ENCODE results near the gene KPNA2.
"Not testable (repeated sequence)": the region's sequence is repeated elsewhere in the genome, so short reads cannot be mapped to it uniquely, and the experiment has no call there.

Gene KPNA2

GRCh38 chr17:68020409-68020756, 15.2 kb upstream of the KPNA2 start:
- no peak for DNase-seq

DNA sequence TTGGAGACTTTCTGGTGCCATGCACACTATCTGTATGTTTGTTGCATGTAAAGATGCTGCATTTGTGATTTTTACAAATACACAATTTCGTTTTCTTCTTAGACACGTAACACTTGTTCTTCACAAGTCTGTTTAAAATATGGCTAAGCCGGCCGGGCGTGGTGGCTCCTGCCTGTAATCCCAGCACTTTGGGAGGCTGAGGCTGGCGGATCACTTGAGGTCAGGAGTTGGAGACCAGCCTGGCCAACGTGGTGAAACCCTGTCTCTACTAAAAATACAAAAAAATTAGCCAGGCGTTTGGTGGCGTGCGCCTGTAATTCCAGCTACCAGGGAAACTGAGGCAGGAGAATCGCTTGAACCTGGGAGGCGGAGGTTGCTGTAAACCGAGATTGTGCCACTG, 14.7 kb upstream of the KPNA2 start:
- not testable (repeated sequence) for DNase-seq

DNA sequence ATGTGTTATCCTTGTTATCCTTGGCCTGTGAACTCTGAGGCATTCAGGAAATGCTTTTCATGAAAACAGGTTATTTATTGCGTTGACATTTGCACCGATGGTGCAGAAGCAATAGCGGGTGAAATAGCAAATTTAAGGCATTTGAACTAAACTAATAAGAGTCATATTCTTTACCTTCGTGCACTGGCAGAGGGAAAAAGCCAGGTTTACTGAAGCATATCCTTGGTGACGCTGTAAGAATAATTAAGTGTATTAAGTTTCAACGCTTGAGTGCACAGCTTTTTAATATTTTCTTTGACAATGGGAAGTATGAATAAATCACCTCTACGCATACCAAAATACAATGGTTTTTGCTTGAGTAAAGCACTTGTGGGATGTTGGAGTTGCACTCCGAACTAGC, 13.6 kb upstream of the KPNA2 start:
- no peak for DNase-seq

DNA sequence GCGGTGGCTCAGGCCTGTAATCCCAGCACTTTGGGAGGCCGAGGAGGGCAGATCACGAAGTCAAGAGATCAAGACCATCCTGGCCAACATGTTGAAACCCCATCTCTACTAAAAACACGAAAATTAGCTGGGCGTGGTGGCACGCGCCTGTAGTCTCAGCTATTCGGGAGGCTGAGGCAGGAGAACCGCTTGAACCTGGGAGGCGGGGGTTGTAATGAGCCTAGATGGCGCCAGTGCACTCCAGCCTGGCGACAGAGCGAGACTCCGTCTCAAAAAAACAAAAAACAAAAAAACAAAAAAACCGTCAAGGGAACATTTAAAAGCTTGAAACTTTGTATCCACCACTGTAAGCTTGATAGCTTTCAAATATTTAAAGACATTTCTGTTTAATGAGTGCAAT, 13.0 kb upstream of the KPNA2 start:
- not testable (repeated sequence) for DNase-seq

- DNase-seq = no peak
Observed at GRCh38 chr17:68029512-68030215, 5.9 kb upstream of the KPNA2 start.

- no peak for DNase-seq
Observed at GRCh38 chr17:68033636-68034451, 1.7 kb upstream of the KPNA2 start.

DNA sequence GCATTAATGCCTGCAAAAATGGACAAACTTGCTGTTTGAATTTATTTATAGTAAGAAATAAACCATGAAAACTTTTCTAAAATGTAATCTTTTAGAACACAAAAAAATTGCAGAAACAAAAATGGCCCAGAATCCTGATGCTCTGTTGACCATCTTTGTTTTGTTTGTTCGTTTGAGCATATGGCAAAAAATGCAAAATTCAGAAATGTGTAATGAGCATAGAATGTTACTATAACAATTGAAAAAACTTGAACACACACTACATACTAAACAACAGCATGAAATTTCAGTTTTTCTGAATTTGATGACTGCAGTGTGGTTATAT, 1.1 kb upstream of the KPNA2 start:
- no peak for DNase-seq

DNA sequence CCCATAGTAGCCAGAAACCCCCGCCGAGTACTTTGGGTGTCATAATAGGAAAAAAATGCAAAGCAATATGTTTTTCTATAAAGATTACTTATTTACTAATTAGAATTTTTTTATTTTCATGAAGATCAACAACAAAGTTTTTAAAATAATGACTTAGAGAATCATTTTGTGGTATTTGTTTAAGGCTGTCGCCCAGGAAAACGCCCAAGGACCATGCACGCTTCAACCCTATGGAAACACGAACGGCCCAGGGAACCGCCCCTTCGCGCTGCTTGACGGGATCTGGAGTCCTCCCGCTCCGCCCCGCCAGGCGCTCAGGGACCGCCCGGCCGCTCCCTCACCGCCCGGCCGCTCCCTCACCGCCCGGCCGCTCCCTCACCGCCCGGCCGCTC, 408 bp upstream of the KPNA2 start:
- peak; percentile 92 to 94 for DNase-seq

DNA sequence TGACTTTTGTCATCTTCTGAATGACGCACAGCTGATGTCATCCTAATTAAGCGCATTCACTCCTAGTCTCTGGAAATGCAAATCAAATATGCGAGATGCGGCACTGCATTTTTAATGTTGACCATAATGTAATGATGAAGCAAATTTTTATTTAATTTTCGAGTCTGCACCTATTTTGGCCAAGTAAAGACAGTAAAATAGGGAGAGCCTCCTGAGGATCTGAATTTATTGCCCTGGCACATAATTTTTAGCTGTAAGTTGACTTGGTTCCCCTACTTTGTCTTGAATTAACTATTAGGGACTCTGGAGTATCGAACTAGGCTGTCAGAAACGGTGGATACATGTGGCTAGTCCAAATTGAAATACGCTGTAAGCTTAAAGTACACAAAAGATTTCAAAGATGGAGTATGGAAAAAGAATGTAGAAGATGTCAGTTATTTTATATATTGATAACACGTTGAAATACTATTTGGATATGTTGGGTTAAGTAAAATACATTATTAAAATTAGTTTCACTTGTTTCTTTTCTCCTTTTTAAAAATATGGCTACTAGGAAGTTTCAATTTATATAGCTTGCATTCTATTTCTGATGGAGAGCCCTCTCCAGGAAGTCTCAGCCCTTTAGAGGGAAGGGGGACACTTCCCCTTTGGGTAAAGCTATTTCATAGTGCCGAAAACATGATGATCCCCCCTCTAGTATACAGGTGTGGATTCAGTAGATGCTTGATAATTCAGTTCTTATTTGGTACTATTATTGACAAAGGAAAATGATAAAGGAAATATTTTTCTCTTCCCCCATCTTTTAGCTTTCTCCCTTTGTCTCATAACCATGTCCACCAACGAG, 991 bp downstream of the KPNA2 start:
- no peak for DNase-seq

DNA sequence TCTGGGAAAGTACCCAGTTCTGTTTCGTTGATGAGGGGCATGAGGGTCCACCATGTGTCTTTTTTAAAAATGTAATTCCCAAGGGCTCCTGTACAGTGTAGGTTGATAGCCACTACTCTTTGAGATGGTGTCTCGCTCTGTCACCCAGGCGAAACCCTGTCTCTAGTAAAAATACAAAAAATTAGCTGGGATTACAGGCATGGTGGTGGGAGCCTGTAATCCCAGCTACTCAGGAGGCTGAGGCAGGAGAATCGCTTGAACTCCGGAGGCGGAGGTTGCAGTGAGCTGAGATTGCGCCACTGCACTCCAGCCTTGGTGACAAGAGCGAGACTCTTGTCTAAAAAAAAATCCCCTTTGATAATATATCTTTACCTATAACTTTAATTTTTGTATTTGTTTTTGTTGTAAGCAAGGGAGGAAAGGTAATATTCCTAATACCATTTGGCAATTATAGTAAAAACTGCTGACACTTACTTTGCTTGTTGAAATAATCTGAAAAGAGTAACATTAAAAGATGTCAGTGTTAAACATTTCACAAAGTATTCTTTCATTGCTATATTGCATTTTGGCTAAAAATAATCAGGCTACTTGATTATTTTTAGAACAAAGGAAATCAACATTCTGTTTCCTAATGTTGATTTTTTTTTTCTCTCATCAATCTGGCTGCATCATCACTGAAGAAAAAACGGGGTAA, 11.8 kb downstream of the KPNA2 start:
- DNase-seq = no peak

- DNase-seq = not testable (repeated sequence)
Observed at GRCh38 chr17:68047890-68048542, 12.5 kb downstream of the KPNA2 start.

DNA sequence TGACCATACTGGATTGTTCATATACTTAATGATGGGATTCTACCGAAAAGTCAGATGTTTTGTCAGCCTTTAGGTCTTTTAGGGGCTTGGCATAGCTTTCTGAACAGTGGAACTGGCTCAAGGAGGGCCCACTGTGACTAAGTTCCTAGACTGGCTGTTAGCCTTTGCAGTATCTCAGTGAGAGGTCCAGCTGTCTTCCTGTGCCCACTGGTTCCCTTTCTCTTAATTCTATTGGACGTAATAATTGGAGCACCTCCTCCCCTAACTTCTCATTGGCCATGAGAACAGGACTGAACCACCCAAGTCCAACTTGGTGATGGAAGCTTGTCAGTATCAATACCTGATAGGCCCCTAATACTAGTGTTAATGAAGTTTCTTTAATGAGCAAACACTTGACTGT, 13.5 kb downstream of the KPNA2 start:
- no peak for DNase-seq

- DNase-seq = not testable (repeated sequence)
Observed at GRCh38 chr17:68049812-68050437, 14.4 kb downstream of the KPNA2 start.

- DNase-seq = not testable (repeated sequence)
Observed at GRCh38 chr17:68051321-68052312, 16.1 kb downstream of the KPNA2 start.

DNA sequence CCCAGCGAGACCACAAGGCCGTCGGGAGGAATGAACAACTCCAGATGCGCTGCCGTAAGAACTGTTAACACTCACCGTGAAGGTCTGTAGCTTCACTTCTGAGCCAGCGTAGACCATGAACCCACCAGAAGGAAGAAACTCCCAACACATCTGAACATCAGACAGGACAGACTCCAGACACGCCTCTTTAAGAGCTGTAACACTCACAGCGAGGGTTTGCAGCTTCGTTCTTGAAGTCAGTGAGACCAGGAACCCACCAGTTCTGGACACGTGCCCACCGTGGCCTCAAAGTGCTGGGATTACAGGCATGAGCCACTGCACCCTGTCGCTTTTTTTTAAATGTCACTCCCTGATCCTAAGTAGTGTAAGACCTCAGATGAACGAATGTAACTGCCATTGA, 17.3 kb downstream of the KPNA2 start:
- no peak for DNase-seq

GRCh38 chr17:68053231-68054013, 17.9 kb downstream of the KPNA2 start:
- no peak for DNase-seq

DNA sequence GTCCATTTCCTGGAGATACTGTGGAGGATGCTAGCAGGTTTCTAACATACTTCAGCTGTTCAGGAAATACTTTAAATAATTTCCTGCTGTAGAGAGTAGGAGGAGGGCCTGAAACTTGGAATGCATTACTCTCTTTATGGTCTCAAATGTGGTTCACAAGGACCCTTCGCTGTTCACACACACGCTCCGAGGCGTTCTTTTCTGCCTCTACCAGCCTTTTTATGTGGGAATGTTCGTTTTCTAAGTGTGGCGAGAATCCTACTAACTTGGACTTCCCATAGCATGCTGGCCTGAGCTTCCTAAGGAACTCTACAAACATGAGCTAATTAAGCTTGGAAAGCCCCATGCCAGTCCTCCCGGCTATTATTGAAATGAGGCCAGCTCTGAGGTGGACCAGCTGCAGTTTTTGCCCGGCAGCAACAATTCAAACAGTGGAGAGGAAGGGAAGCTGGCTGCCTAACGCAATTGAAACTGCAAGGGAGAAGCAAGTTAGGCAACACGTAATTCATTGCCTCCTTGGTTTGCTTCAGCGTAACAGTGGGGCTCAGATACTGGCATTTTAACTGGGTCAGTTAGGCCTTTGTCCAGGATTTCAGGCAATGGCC, 18.9 kb downstream of the KPNA2 start:
- DNase-seq = no peak

DNA sequence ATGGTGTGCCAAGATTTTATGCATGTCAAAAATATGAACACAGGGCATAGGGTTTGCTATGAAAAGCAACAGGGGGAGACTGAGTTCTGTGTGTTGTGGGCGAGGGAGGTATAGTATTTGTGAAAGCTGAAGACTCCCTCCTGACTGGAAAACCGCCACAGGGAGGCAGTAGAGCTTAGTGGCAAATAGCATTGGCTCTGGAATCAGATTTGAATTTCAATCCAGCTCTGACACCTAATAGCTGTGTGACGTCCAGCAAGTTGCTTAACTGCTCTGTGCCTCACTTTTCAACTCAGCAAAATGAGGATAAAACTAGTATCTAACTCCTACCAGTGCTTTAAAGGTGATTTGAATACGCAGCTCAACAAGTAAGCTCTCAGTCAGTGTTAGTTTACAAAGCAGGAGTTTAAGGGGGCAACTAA, 22.0 kb downstream of the KPNA2 start:
- DNase-seq = peak; percentile 40 to 45

DNA sequence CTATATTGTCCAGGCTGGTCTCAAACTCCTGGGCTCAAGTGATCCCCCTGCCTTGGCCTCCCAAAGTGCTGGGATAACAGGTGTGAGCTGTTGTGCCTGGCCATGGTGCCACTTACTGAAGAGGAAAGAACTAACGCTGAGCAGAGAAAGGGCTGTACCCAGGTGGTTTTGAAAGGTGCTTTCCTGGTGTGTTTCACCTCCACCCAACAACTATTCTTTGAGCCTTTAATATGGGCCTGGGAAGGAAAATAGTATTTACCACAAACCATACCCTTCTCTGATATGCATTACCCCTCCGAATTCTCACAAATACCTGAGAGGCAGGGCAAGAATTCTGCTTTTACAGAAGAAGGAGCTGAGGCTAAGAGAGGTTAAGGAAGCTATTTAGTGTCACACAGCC, 24.8 kb downstream of the KPNA2 start:
- DNase-seq = no peak

Data from stimulated activated CD4-positive, alpha-beta T cell treated with anti-CD3 and anti-CD28 coated beads, Interleukin-2, amount 100 ng/mL, for 24 hours (primary cell).